K562 (cell line): ENCODE data around the gene VSNL1. TPM values are rescaled to one million over a fixed set of nuclear protein-coding genes. Genes with fewer than 3 reads are reported as not detected.

ENCODE experiments used
- ATAC-seq: fragments of 200-7000 bp; cut with Tn5 transposase; 3 replicates; pipeline ENCODE4 v1.9.1; 2020; ENCODE audit warnings: moderate library complexity
- BruUV-seq: library from RNA; stranded (reverse); fragments of 400-500 nt; replicated peaks from 2 replicates; lab custom pipeline; 2021; lab: Mats Ljungman, UMichigan
- CTCF ChIA-PET: fragments of 300-600 bp; formaldehyde crosslinking; extraction: SDS; loops from one replicate; lab custom pipeline; 2021; ENCODE audit warnings: low intra/inter-chr PET ratio; lab: Yijun Ruan, JAX
- POLR2A ChIA-PET: fragments of 300-600, 350-650 bp; sonication (Branson Sonifier 250); formaldehyde crosslinking; extraction: SDS; loops from one replicate; lab custom pipeline; 2021; ENCODE audit warnings: antibody characterized with exemption, inconsistent platforms; lab: Yijun Ruan, JAX
- DNase-seq, 4 experiments: peaks; one replicate each; pipeline versions ENCODE4 v3.0.0 to v3.0.0-alpha.2; 2011 to 2018; ENCODE audit warnings: low spot score in 3 of 4, mixed read lengths in 3 of 4; ENCODE audit errors: extremely low read depth in 1 of 4
- FAIRE-seq: peaks from 2 replicates; lab custom pipeline; 2011; peaks lifted over from hg19 to GRCh38; lab: Jason Lieb, UNC
- H2AFZ ChIP-seq: 2 replicates; pipeline ENCODE4 v1.6.0; 2011; ENCODE audit warnings: low read depth, low read length, control low read depth, inconsistent platforms
- H3K27ac ChIP-seq: fragments of 200-600 bp; 3 replicates; pipeline ENCODE4 v1.8.0; 2011; ENCODE audit warnings: low read depth, mild to moderate bottlenecking, control low read depth, inconsistent platforms, low read length, moderate library complexity, mixed read lengths; ENCODE audit errors: extremely low read depth
- H3K27me3 ChIP-seq, 2 experiments: fragments of 300-600 bp in 1 of 2; 2 replicates in 1 of 2; 3 replicates in 1 of 2; pipeline versions ENCODE4 v1.6.0 to v1.8.0; 2011; ENCODE audit warnings: inconsistent platforms in 2 of 2, low read length in 2 of 2, mild to moderate bottlenecking in 1 of 2, mixed read lengths in 1 of 2, moderate library complexity in 1 of 2; ENCODE audit not compliant: control insufficient read depth in 2 of 2, insufficient read depth in 2 of 2
- H3K36me3 ChIP-seq: fragments of 300-600 bp; 3 replicates; pipeline ENCODE4 v1.8.0; 2011; ENCODE audit warnings: mild to moderate bottlenecking, low read length, inconsistent platforms; ENCODE audit not compliant: control insufficient read depth, insufficient read depth
- H3K4me1 ChIP-seq, 2 experiments: fragments of 200-600 bp in 1 of 2; replicated peaks in 1 of 2; 2 replicates in 1 of 2; 3 replicates in 1 of 2; pipeline versions ENCODE4 v1.5.1 to v1.8.0; 2011; ENCODE audit warnings: inconsistent platforms in 2 of 2, low read length in 2 of 2, mild to moderate bottlenecking in 1 of 2, mixed read lengths in 1 of 2, moderate library complexity in 1 of 2; ENCODE audit not compliant: control insufficient read depth in 2 of 2, insufficient read depth in 2 of 2
- H3K4me2 ChIP-seq: 2 replicates; pipeline ENCODE4 v1.6.1; 2011; ENCODE audit warnings: low read length, control low read depth, inconsistent platforms, mixed read lengths; ENCODE audit not compliant: insufficient read depth
- H3K4me3 ChIP-seq: fragments of 200-600 bp; sonication (generic), shearing (Covaris generic); 2 replicates; pipeline ENCODE4 v1.5.1; 2016; ENCODE audit warnings: control low read depth, inconsistent platforms
- H3K79me2 ChIP-seq: fragments of 200-600 bp; 3 replicates; pipeline ENCODE4 v1.8.0; 2011; ENCODE audit warnings: low read length, inconsistent platforms; ENCODE audit not compliant: control insufficient read depth, insufficient read depth
- H3K9ac ChIP-seq, 2 experiments: 2 replicates each; pipeline versions ENCODE4 v1.6.0 to v1.6.1; 2011; ENCODE audit warnings: low read depth in 2 of 2, low read length in 2 of 2, control low read depth in 1 of 2, inconsistent platforms in 1 of 2, mild to moderate bottlenecking in 1 of 2, mixed read lengths in 1 of 2; ENCODE audit not compliant: insufficient read depth in 1 of 2
- H3K9me1 ChIP-seq: one replicate; pipeline ENCODE4 v1.6.0; 2011; ENCODE audit warnings: inconsistent platforms, mild to moderate bottlenecking, low read length, moderate library complexity; ENCODE audit not compliant: control insufficient read depth, insufficient read depth
- H3K9me3 ChIP-seq: replicated peaks from 2 replicates; pipeline ENCODE4 v1.5.1; 2011; ENCODE audit warnings: low read depth, low read length, inconsistent platforms; ENCODE audit not compliant: control insufficient read depth, insufficient read depth
- H4K20me1 ChIP-seq: replicated peaks from 2 replicates; pipeline ENCODE4 v1.6.1; 2011; ENCODE audit warnings: low read length, inconsistent platforms, mixed read lengths; ENCODE audit not compliant: control insufficient read depth, insufficient read depth
- ARID1B ChIP-seq: fragments of 450-650 bp; IDR thresholded peaks from 2 replicates; pipeline ENCODE4 v1.6.1; 2016; ENCODE audit warnings: antibody characterized with exemption, mild to moderate bottlenecking, inconsistent platforms
- FIP1L1 ChIP-seq: fragments of 200-400 bp; formaldehyde crosslinking; IDR thresholded peaks from 2 replicates; pipeline ENCODE4 v1.6.1; 2018; ENCODE audit warnings: mild to moderate bottlenecking, low read depth, low read length; ENCODE audit not compliant: poor library complexity, severe bottlenecking
- GATA2 ChIP-seq: sonication (generic); formaldehyde crosslinking; IDR thresholded peaks from 2 replicates; pipeline ENCODE4 v1.4.0; 2020; ENCODE audit warnings: mild to moderate bottlenecking, missing genetic modification reagents
- KAT8 ChIP-seq: fragments of 450-650 bp; IDR thresholded peaks from 2 replicates; pipeline ENCODE4 v1.6.1; 2016; ENCODE audit warnings: low read depth, mild to moderate bottlenecking
- POLR2AphosphoS5 ChIP-seq: IDR thresholded peaks from 2 replicates; pipeline ENCODE4 v1.6.1; 2011; ENCODE audit warnings: mild to moderate bottlenecking, low read depth, low read length, moderate library complexity; ENCODE audit not compliant: control insufficient read depth, insufficient read depth
- ZKSCAN3 ChIP-seq: fragments of 250-450 bp; sonication (Bioruptor Pico); IDR thresholded peaks from 2 replicates; pipeline ENCODE4 v1.4.0; 2020
- ZNF586 ChIP-seq: fragments of 450-650 bp; formaldehyde crosslinking; conservative IDR thresholded peaks from 2 replicates; pipeline ENCODE4 v1.4.0; 2020; ENCODE audit warnings: mild to moderate bottlenecking, moderate library complexity
- WGBS: fragments of 100-300 bp; shearing (Covaris generic); methylation state at CpG from one replicate; pipeline ENCODE4 v1.1.6; 2016; ENCODE audit warnings: low coverage, mixed read lengths; ENCODE audit not compliant: insufficient coverage; ENCODE audit errors: missing lambda C conversion rate; 5-methylcytosine and 5-hydroxymethylcytosine counted together
- in situ Hi-C: fragments of 300-500 bp; cut with MboI; formaldehyde crosslinking; loops from 4 replicates; pipeline ENCODE4 v1.15.0; 2018; ENCODE audit warnings: inconsistent platforms, mixed read lengths
- intact Hi-C: fragments of 100-400 bp; cut with micrococcal nuclease; formaldehyde crosslinking; loops from 2 replicates; pipeline ENCODE4 v1.14.2; 2022
- polyA plus RNA-seq, 8 experiments: library from polyadenylated mRNA; depleted of rRNA in 4 of 8; stranded (reverse) in 5 of 8; unstranded in 3 of 8; fragments of >200 nt; fragmentation: Nextera tagmentation in 2 of 8; fragmentation: Illumina TruSeq in 1 of 8; extraction: Ambion mirVana in 2 of 8; extraction: Trizol in 1 of 8; gene quantifications; 2 replicates each; pipeline versions ENCODE4 v1.2.1 to v1.2.3, GENCODE V29; 2011 to 2014; ENCODE audit warnings: inconsistent platforms in 1 of 8, missing spikeins in 1 of 8
- total RNA-seq, 7 experiments: library from RNA; depleted of rRNA in 6 of 7; stranded (reverse); fragments of >200 nt in 6 of 7; fragmentation: Illumina TruSeq in 2 of 7; extraction: Trizol in 2 of 7; gene quantifications; 2 replicates each; pipeline versions ENCODE4 v1.2.1 to v1.2.3, GENCODE V29; 2011 to 2021; ENCODE audit warnings: low replicate concordance in 1 of 7
- TF ChIP-seq, protein P1 (sequence below): fragments of 250-450 bp; sonication (Bioruptor Pico); IDR thresholded peaks from 2 replicates; pipeline ENCODE4 v1.8.0; 2022; ENCODE audit warnings: moderate library complexity, mild to moderate bottlenecking, inconsistent platforms
- TF ChIP-seq, protein P2 (sequence below): conservative IDR thresholded peaks from 2 replicates; pipeline ENCODE4 v1.6.1; 2011; ENCODE audit warnings: low read depth, mild to moderate bottlenecking, low read length; ENCODE audit not compliant: control insufficient read depth
- TF ChIP-seq, protein P3 (sequence below), 2 experiments: IDR thresholded peaks in 1 of 2; conservative IDR thresholded peaks in 1 of 2; 2 replicates each; pipeline ENCODE4 v1.6.1; 2016; ENCODE audit warnings: low read depth in 2 of 2, mild to moderate bottlenecking in 1 of 2, missing compliant biosample characterization in 1 of 2, missing genetic modification characterization in 1 of 2, moderate library complexity in 1 of 2

Gene VSNL1
- total and polyA plus RNA-seq, 9 of the 15 experiments (the other 6 are each of a cell fraction or from before 2014, with no cell fraction given): 0.20 TPM; not detected in 8

DNA sequence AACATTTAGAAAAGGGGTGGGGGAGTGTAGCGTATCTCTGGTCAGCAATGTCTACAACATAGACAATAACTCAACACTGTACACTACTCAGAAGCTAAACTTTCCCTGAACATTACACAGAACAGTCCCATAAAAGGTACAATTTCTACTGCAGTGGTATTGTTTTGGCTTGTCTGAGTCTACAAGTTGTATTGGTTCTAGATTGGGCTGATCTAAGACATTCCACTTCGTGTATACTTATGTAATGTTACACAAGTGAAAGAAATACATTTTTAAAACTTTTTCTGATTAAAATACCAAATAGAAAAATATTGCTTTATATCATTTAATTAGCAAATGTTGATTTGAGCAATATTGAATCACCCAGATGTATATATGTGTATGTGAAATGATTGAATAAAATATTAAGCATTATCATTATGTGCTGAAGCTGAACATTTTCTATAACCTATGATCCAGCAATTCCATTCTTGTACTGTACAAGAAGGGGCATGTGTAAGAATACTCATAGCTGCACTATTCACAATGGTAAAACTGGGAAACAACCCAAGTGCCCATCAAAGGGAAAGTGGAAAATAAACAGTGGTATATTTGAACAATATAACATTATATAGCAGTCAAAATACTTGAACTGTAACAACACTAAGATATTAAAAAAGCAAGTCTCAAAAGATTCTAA is 52.4 kb downstream of the VSNL1 start:
- 15% methylated on average over 2 of the region's 2 CpGs for WGBS
- no TSS peak for BruUV-seq

More for the DNA sequence above, 52.4 kb downstream of the VSNL1 start:
- Histone ChIP-seq H2AFZ (no peak overlapping the region), H3K4me1 (peaks cover 0 to 25% of the 10 kb centered on the region in 2 experiments; a peak in 3 of 5 replicates), H3K27ac (no peak overlapping the region), H3K9me1 (no peaks in the 10 kb centered on the region), H3K9ac (no peak overlapping the region), H3K4me2 (peak overlapping the region; percentile 24; the same call in 1 of the 2 replicates), H3K79me2 (no peaks in the 10 kb centered on the region), H3K9me3 (no peaks in the 10 kb centered on the region), H3K27me3 (no peaks in the 10 kb centered on the region), H3K4me3 (no peak overlapping the region)
- DNase-seq: no peak
- ChIA-PET POLR2A (no interaction called here), CTCF (no interaction called here)
- ATAC-seq: peak; percentile 43
- intact Hi-C loops (no loop called here), in situ Hi-C loops (no loop called here)
- FAIRE-seq: no peak
- TF ChIP-seq, protein P1, sequence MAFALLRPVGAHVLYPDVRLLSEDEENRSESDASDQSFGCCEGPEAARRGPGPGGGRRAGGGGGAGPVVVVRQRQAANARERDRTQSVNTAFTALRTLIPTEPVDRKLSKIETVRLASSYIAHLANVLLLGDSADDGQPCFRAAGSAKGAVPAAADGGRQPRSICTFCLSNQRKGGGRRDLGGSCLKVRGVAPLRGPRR (CRISPR knock-in tag): no peak
- TF ChIP-seq, protein P2, sequence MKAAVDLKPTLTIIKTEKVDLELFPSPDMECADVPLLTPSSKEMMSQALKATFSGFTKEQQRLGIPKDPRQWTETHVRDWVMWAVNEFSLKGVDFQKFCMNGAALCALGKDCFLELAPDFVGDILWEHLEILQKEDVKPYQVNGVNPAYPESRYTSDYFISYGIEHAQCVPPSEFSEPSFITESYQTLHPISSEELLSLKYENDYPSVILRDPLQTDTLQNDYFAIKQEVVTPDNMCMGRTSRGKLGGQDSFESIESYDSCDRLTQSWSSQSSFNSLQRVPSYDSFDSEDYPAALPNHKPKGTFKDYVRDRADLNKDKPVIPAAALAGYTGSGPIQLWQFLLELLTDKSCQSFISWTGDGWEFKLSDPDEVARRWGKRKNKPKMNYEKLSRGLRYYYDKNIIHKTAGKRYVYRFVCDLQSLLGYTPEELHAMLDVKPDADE: no peak
- TF ChIP-seq, protein P3, sequence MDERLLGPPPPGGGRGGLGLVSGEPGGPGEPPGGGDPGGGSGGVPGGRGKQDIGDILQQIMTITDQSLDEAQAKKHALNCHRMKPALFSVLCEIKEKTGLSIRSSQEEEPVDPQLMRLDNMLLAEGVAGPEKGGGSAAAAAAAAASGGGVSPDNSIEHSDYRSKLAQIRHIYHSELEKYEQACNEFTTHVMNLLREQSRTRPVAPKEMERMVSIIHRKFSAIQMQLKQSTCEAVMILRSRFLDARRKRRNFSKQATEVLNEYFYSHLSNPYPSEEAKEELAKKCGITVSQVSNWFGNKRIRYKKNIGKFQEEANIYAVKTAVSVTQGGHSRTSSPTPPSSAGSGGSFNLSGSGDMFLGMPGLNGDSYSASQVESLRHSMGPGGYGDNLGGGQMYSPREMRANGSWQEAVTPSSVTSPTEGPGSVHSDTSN (CRISPR knock-in tag; IDR thresholded peaks at IDR 0.05; ENCODE audit: low read depth): no peak
- TF ChIP-seq, protein P3 (tag; conservative IDR thresholded peaks at IDR 0.05; ENCODE audit: low read depth): no peak
- TF ChIP-seq POLR2AphosphoS5 (no peak), KAT8 (no peak), FIP1L1 (no peak), ARID1B (no peak), ZNF586 (CRISPR knock-in tag) (no peak), ZKSCAN3 (CRISPR knock-in tag) (no peak), GATA2 (CRISPR knock-in tag) (no peak)
- TF ChIP-seq, all 486 proteins: peak for 0
- no peaks in the 10 kb centered on the region; the same call in 1 of the 2 replicates for H4K20me1 ChIP-seq
- no peaks in the 10 kb centered on the region for H3K36me3 ChIP-seq
